ENCODE data around the gene NDUFB2. TPM values are rescaled to one million over a fixed set of nuclear protein-coding genes. Genes with fewer than 3 reads are reported as not detected.

The NDUFB2 gene
- total and polyA plus RNA-seq, 11 donors, result 458 to 1,005 (median 615) TPM

GRCh38 chr7:140685407-140686087 is 11.0 kb upstream of the NDUFB2 start:
- Histone ChIP-seq H3K4me3 (no peak overlapping the region), H3K4me1 (no peaks in the 10 kb centered on the region), H3K36me3 (peaks cover 0 to 74% (median 47%) of the 10 kb centered on the region in 9 donors), H3K9me3 (no peaks in the 10 kb centered on the region), H3K27me3 (no peaks in the 10 kb centered on the region), H3K27ac (no peak overlapping the region)
- no peak for TF ChIP-seq POLR2A (IDR thresholded peaks at IDR 0.05)
- TF ChIP-seq CTCF (IDR thresholded peaks at IDR 0.05), result no peak
- WGBS, 4 donors, result 60 to 75% (median 67%) methylated on average over 8 to 10 of the region's 10 CpGs
- peak in 1 of 4 donors; percentile 21 for ATAC-seq
- intact Hi-C loops (cut with DNase I), result loop anchor here in 1 of 10 donors (10.0 kb wide), 1 partner anchor 329 kb away; the partner anchor contains the start of gene MRPS33
- DNase-seq, result no peak

DNA sequence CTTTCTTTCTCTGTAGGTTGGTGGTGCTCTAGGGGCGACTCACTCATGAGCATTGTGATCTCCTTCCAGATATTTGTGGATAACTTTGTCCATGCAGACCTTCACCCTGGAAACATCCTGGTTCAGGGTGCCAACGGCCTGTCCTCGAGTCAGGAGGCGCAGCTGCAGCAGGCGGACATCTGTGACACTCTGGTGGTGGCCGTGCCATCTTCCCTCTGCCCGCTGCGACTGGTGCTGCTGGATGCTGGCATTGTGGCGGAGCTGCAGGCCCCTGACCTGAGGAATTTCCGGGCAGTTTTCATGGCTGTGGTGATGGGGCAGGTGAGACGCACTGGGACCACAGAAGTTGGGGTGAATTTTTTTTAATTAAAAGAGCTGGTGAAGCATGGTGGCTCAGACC is 9.6 kb upstream of the NDUFB2 start:
- H3K9me3 ChIP-seq, result no peaks in the 10 kb centered on the region
- H3K4me3 ChIP-seq, result no peak overlapping the region
- TF ChIP-seq POLR2A (IDR thresholded peaks at IDR 0.05) (no peak), CTCF (IDR thresholded peaks at IDR 0.05) (no peak)
- H3K36me3 ChIP-seq, result peaks cover 0 to 65% (median 44%) of the 10 kb centered on the region in 9 donors
- WGBS, 4 donors, result 96 to 97% (median 97%) methylated on average over 11 of the region's 11 CpGs
- H3K4me1 ChIP-seq, result no peaks in the 10 kb centered on the region
- DNase-seq, result no peak
- intact Hi-C loops (cut with DNase I), result loop anchor here in 1 of 10 donors (10.0 kb wide), 1 partner anchor 328 kb away; the partner anchor contains the start of gene MRPS33
- no peaks in the 10 kb centered on the region for H3K27me3 ChIP-seq
- no peak for ATAC-seq
- no peak overlapping the region for H3K27ac ChIP-seq

DNA sequence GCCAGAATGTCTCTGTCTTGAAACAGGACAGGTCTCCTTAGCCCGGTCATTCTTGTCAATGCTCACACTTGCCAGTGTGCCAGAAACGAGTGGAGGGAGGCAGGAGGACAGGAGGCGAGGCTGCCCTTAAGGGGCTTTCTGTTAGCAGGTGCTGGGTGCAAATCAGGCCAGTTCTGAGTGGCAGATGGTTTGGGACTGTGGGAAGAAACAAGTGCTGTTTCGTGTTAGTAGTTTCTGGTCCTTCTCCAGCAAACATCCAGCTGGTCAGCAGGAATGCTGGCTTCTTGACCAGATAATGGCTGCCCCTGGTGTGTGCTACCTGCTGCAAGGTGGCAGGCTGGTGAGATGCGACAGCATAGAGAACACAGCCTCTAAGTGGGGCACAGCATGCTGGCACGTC is 8.2 kb upstream of the NDUFB2 start:
- Histone ChIP-seq H3K27me3 (no peaks in the 10 kb centered on the region), H3K4me1 (no peaks in the 10 kb centered on the region), H3K27ac (no peak overlapping the region), H3K36me3 (peaks cover 0 to 60% (median 41%) of the 10 kb centered on the region in 9 donors), H3K4me3 (no peak overlapping the region), H3K9me3 (no peaks in the 10 kb centered on the region)
- DNase-seq (no peak), ATAC-seq (no peak)
- TF ChIP-seq POLR2A (IDR thresholded peaks at IDR 0.05), result no peak
- TF ChIP-seq CTCF (IDR thresholded peaks at IDR 0.05), result no peak
- WGBS, 4 donors, result 89 to 94% (median 94%) methylated on average over 6 of the region's 6 CpGs
- intact Hi-C loops (cut with DNase I), result loop anchor here in 1 of 10 donors (10.0 kb wide), 1 partner anchor 326 kb away; the partner anchor contains the start of gene MRPS33

DNA sequence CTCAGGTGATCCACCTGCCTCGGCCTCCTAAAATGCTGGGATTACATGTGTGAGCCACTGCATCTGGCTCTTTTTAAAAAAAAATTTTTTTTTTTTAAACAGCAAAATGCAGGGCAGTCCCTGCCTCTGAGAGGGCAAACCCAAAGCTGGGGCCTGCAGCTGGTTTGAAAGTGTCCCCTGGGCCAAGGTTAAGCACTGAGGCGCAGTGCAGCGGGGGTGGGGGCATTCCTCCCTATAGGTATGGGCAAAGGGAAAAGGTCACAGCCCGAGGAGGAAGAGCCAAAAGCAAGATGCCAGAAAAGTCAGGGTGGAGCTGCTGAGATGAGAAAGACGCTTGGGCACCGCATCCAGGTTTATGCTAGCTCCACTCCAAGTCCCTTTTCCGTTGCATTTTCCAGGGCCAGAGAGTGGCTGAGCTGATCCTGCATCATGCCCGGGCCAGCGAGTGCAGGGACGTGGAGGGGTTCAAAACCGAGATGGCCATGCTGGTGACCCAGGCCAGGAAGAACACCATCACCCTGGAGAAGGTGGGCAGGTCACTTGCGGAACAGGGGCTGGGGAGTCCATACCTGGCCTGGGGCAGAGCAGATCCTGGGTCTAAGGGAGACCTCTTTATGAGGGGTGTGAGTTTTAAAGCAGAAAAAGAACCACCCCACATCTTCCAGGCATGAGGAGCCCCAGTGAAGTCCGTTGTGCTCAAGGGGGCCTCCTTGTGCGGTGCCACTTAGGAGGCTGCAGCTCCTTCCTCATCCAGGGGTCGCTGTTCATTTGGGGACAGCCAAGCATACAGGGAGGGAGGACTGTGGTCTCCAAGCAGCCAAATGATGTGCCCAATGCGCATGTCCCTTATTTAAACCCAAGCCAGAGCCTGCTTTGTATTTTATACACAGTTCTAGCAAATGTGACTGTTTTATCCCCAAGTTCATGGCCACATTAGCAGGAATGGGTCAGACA is 7.0 kb upstream of the NDUFB2 start:
- TF ChIP-seq POLR2A (IDR thresholded peaks at IDR 0.05) (no peak), CTCF (IDR thresholded peaks at IDR 0.05) (no peak)
- intact Hi-C loops (cut with DNase I), result loop anchor here in 4 of 10 donors (10.0 kb wide), 2 partner anchors 235 to 325 kb away; partner anchors contain the start of genes BRAF (in 3 of the 4) and MRPS33 (in 2 of the 4)
- ATAC-seq (no peak), DNase-seq (no peak)
- H3K27me3 ChIP-seq, result no peaks in the 10 kb centered on the region
- H3K36me3 ChIP-seq, result peaks cover 0 to 50% (median 38%) of the 10 kb centered on the region in 9 donors
- H3K27ac ChIP-seq, result no peak overlapping the region
- H3K9me3 ChIP-seq, result no peaks in the 10 kb centered on the region
- no peaks in the 10 kb centered on the region for H3K4me1 ChIP-seq
- 94 to 97% (median 95%) methylated on average over 16 of the region's 16 CpGs for WGBS, 4 donors
- no peak overlapping the region for H3K4me3 ChIP-seq
